Panc1 (cell line): Measurements from ENCODE around the gene FRMPD2. TPM values are rescaled to one million over a fixed set of nuclear protein-coding genes. Genes with fewer than 3 reads are reported as not detected.

Source experiments
- ATAC-seq: fragments of 200-7000 bp; cut with Tn5 transposase; 2 replicates; pipeline ENCODE4 v1.9.1; 2020; ENCODE audit warnings: mild to moderate bottlenecking, moderate library complexity
- BruUV-seq: library from RNA; stranded (reverse); fragments of 400-500 nt; replicated peaks from 2 replicates; lab custom pipeline; 2021; lab: Mats Ljungman, UMichigan
- CTCF ChIA-PET: fragments of 300-600 bp; sonication (Branson Sonifier 250); formaldehyde crosslinking; loops from one replicate; lab custom pipeline; 2022; ENCODE audit warnings: antibody characterized with exemption; lab: Charles Lee
- POLR2A ChIA-PET: fragments of 300-600 bp; sonication (Branson Sonifier 250); formaldehyde crosslinking; loops from one replicate; lab custom pipeline; 2022; ENCODE audit warnings: antibody characterized with exemption; lab: Charles Lee
- DNase-seq: peaks from one replicate; pipeline ENCODE4 v3.0.0-alpha.2; 2010; ENCODE audit warnings: low read depth, low spot score
- H3K27ac ChIP-seq: 2 replicates; pipeline ENCODE4 v1.5.1; 2011; ENCODE audit warnings: mild to moderate bottlenecking, low read length, inconsistent platforms
- H3K27me3 ChIP-seq: fragments of 200-500 bp; sonication (Bioruptor generic); 2 replicates; pipeline ENCODE4 v1.6.0; 2014; ENCODE audit warnings: low read length, inconsistent platforms; ENCODE audit not compliant: control insufficient read depth, insufficient read depth
- H3K36me3 ChIP-seq: fragments of 200-500 bp; sonication (Bioruptor generic); 2 replicates; pipeline ENCODE4 v1.5.1; 2014; ENCODE audit warnings: inconsistent platforms, mild to moderate bottlenecking, low read length, moderate library complexity; ENCODE audit not compliant: control insufficient read depth, insufficient read depth
- H3K4me1 ChIP-seq: 2 replicates; pipeline ENCODE4 v1.5.1; 2011; ENCODE audit warnings: inconsistent platforms, mild to moderate bottlenecking, low read length, moderate library complexity; ENCODE audit not compliant: control insufficient read depth, insufficient read depth
- H3K4me3 ChIP-seq, 2 experiments: 2 replicates each; pipeline ENCODE4 v1.5.1; 2011 to 2012; ENCODE audit warnings: low read depth in 2 of 2, low read length in 2 of 2, mild to moderate bottlenecking in 2 of 2, inconsistent platforms in 1 of 2, moderate library complexity in 1 of 2
- H3K9me3 ChIP-seq: fragments of 200-500 bp; sonication (Bioruptor generic); 2 replicates; pipeline ENCODE4 v1.5.1; 2014; ENCODE audit warnings: low read depth, mild to moderate bottlenecking, inconsistent platforms, low read length, moderate library complexity; ENCODE audit not compliant: control insufficient read depth, insufficient read depth
- POLR2AphosphoS5 ChIP-seq: IDR thresholded peaks from 2 replicates; pipeline ENCODE4 v1.6.1; 2012; ENCODE audit warnings: mild to moderate bottlenecking, low read depth, low read length, moderate library complexity
- SIN3A ChIP-seq: IDR thresholded peaks from 2 replicates; pipeline ENCODE4 v1.6.1; 2012; ENCODE audit warnings: low read depth, mild to moderate bottlenecking, low read length, moderate library complexity, borderline replicate concordance; ENCODE audit not compliant: insufficient read depth
- TCF7L2 ChIP-seq: IDR thresholded peaks from 2 replicates; pipeline ENCODE4 v1.6.1; 2011; ENCODE audit warnings: mild to moderate bottlenecking, low read depth, low read length, inconsistent platforms
- in situ Hi-C: cut with HindIII; loops from 2 replicates; pipeline ENCODE4 v1.10.0; 2016; ENCODE audit warnings: low sequenced_read_pairs, low pct_unique_long_range_greater_than_20kb
- intact Hi-C: fragments of 100-400 bp; cut with micrococcal nuclease; formaldehyde crosslinking; loops from one replicate; pipeline ENCODE4 v1.10.0; 2022; ENCODE audit not compliant: unreplicated experiment
- total RNA-seq: library from RNA; stranded (reverse); gene quantifications from one replicate; pipeline ENCODE4 v1.2.1, GENCODE V29; 2021; ENCODE audit not compliant: unreplicated experiment
- TF ChIP-seq, protein P1 (sequence below), 2 experiments: IDR thresholded peaks; 2 replicates each; pipeline ENCODE4 v1.6.1; 2011 to 2012; ENCODE audit warnings: low read depth in 2 of 2, control low read depth in 1 of 2, low read length in 1 of 2, mild to moderate bottlenecking in 1 of 2, moderate library complexity in 1 of 2; ENCODE audit not compliant: insufficient read depth in 1 of 2
- TF ChIP-seq, protein P2 (sequence below): fragments of 450-650 bp; IDR thresholded peaks from 2 replicates; pipeline ENCODE4 v1.5.1; 2017; ENCODE audit warnings: mild to moderate bottlenecking

Gene FRMPD2
- total RNA-seq, 1 experiment from 2014 or later, result not detected

DNA sequence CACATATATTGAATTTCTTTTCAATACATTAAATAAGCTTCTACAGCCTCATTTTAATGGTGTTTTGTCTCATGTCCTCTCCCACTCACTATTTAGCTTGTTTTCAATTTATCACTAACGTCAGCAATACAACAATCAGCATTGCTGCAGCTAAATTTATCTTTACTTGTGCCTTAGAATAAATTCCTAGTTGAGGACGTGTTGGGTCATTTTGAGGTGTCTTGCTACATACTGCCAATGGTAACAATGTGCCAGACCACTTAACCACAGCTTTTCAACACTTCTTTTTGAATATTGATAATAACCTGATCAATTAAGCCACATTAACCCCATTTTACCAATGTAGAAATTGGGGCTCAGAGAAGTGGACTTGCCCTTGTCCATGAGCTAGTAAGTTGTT, 26.0 kb downstream of the FRMPD2 start:
- Histone ChIP-seq H3K4me1 (peaks cover 8% of the 10 kb centered on the region; the same call in 1 of the 2 replicates), H3K27me3 (peaks cover 9% of the 10 kb centered on the region), H3K4me3 (no peak overlapping the region), H3K36me3 (no peaks in the 10 kb centered on the region), H3K9me3 (no peaks in the 10 kb centered on the region), H3K27ac (no peak overlapping the region)
- BruUV-seq, result no TSS peak
- in situ Hi-C loops (no loop called here), intact Hi-C loops (no loop called here)
- ATAC-seq, result no peak
- POLR2A ChIA-PET, result no interaction called here
- TF ChIP-seq, protein P1, sequence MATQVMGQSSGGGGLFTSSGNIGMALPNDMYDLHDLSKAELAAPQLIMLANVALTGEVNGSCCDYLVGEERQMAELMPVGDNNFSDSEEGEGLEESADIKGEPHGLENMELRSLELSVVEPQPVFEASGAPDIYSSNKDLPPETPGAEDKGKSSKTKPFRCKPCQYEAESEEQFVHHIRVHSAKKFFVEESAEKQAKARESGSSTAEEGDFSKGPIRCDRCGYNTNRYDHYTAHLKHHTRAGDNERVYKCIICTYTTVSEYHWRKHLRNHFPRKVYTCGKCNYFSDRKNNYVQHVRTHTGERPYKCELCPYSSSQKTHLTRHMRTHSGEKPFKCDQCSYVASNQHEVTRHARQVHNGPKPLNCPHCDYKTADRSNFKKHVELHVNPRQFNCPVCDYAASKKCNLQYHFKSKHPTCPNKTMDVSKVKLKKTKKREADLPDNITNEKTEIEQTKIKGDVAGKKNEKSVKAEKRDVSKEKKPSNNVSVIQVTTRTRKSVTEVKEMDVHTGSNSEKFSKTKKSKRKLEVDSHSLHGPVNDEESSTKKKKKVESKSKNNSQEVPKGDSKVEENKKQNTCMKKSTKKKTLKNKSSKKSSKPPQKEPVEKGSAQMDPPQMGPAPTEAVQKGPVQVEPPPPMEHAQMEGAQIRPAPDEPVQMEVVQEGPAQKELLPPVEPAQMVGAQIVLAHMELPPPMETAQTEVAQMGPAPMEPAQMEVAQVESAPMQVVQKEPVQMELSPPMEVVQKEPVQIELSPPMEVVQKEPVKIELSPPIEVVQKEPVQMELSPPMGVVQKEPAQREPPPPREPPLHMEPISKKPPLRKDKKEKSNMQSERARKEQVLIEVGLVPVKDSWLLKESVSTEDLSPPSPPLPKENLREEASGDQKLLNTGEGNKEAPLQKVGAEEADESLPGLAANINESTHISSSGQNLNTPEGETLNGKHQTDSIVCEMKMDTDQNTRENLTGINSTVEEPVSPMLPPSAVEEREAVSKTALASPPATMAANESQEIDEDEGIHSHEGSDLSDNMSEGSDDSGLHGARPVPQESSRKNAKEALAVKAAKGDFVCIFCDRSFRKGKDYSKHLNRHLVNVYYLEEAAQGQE (IDR thresholded peaks at IDR 0.05; ENCODE audit: insufficient read depth in 1 of 2, low read depth in 2 of 2, low read length in 1 of 2), result no peak
- TF ChIP-seq TCF7L2 (no peak), SIN3A (no peak), POLR2AphosphoS5 (no peak)
- TF ChIP-seq, protein P2, sequence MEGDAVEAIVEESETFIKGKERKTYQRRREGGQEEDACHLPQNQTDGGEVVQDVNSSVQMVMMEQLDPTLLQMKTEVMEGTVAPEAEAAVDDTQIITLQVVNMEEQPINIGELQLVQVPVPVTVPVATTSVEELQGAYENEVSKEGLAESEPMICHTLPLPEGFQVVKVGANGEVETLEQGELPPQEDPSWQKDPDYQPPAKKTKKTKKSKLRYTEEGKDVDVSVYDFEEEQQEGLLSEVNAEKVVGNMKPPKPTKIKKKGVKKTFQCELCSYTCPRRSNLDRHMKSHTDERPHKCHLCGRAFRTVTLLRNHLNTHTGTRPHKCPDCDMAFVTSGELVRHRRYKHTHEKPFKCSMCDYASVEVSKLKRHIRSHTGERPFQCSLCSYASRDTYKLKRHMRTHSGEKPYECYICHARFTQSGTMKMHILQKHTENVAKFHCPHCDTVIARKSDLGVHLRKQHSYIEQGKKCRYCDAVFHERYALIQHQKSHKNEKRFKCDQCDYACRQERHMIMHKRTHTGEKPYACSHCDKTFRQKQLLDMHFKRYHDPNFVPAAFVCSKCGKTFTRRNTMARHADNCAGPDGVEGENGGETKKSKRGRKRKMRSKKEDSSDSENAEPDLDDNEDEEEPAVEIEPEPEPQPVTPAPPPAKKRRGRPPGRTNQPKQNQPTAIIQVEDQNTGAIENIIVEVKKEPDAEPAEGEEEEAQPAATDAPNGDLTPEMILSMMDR, result no peak
- no peak for DNase-seq
- CTCF ChIA-PET, result no interaction called here

DNA sequence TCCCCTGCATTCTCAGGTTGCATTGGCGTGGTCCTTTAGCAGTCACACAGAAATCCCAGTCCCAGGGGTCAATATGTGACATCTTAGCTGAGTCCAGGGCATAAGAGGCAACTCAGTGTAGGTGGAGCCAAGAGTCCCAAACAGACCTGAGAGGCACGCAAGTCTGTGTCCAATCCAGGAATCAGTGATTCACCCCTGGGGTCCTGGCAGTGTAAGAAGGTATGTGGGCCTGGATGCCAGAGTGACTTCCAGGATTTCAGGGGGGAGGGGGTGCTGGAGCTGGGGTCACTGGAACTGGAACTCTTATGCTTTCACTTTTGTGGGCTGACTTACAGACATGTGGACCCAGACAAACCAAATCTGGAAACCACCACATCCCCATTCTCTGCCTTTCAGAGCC, 26.8 kb downstream of the FRMPD2 start:
- TF ChIP-seq, protein P1 (IDR thresholded peaks at IDR 0.05; ENCODE audit: insufficient read depth in 1 of 2, low read depth in 2 of 2, low read length in 1 of 2), result no peak
- TF ChIP-seq SIN3A (no peak), POLR2AphosphoS5 (no peak), TCF7L2 (no peak)
- no peak for DNase-seq
- no TSS peak for BruUV-seq
- ChIA-PET CTCF (no interaction called here), POLR2A (no interaction called here)
- H3K4me1 ChIP-seq, result peaks cover 8% of the 10 kb centered on the region; the same call in 1 of the 2 replicates
- peaks cover 6% of the 10 kb centered on the region; the same call in 1 of the 2 replicates for H3K27me3 ChIP-seq
- H3K27ac ChIP-seq, result no peak overlapping the region
- no peaks in the 10 kb centered on the region for H3K36me3 ChIP-seq
- no peaks in the 10 kb centered on the region for H3K9me3 ChIP-seq
- H3K4me3 ChIP-seq, result no peak overlapping the region
- intact Hi-C loops (no loop called here), in situ Hi-C loops (no loop called here)
- ATAC-seq, result no peak
